ENCODE results near the gene CARMIL1.

The CARMIL1 gene

GRCh38 chr6:25602674-25602982 lies 323.5 kb downstream of the CARMIL1 start:
- Histone ChIP-seq H4K20me1 (ENCODE audit: insufficient read depth) (no peaks in the 10 kb centered on the region), H3K27me3 (ENCODE audit: insufficient read depth, low read depth) (no peaks in the 10 kb centered on the region), H3K4me2 (no peak overlapping the region), H3K79me2 (ENCODE audit: insufficient read depth, low read depth) (no peaks in the 10 kb centered on the region), H3K9ac (no peak overlapping the region), H3K27ac (no peak overlapping the region), H3K36me3 (ENCODE audit: insufficient read depth) (no peaks in the 10 kb centered on the region), H3K4me3 (IDR thresholded peaks at IDR 0.05; ENCODE audit: insufficient read depth, low read depth, low read length) (no peak overlapping the region), H2AFZ (ENCODE audit: low read depth) (no peak overlapping the region), H3K4me1 (ENCODE audit: low read depth, poor library complexity, severe bottlenecking) (no peaks in the 10 kb centered on the region)
- peak; percentile 31; the same call in 1 of the 2 replicates for TF ChIP-seq CTCF (conservative IDR thresholded peaks at IDR 0.05; ENCODE audit: low read depth, low read length)

- H3K79me2 ChIP-seq (ENCODE audit: insufficient read depth, low read depth) = no peaks in the 10 kb centered on the region
- H2AFZ ChIP-seq (ENCODE audit: low read depth) = no peak overlapping the region
- no peaks in the 10 kb centered on the region for H3K36me3 ChIP-seq (ENCODE audit: insufficient read depth)
- no peaks in the 10 kb centered on the region for H4K20me1 ChIP-seq (ENCODE audit: insufficient read depth)
- H3K9ac ChIP-seq = no peak overlapping the region
- H3K4me3 ChIP-seq (IDR thresholded peaks at IDR 0.05; ENCODE audit: insufficient read depth, low read depth, low read length) = no peak overlapping the region
- TF ChIP-seq CTCF (conservative IDR thresholded peaks at IDR 0.05; ENCODE audit: low read depth, low read length) = no peak
- no peak overlapping the region for H3K27ac ChIP-seq
- H3K4me1 ChIP-seq (ENCODE audit: low read depth, poor library complexity, severe bottlenecking) = no peaks in the 10 kb centered on the region
- no peak overlapping the region for H3K4me2 ChIP-seq
- no peaks in the 10 kb centered on the region for H3K27me3 ChIP-seq (ENCODE audit: insufficient read depth, low read depth)
These were observed 324.1 kb downstream of the CARMIL1 start for GRCh38 chr6:25603251-25603650.

- H4K20me1 ChIP-seq (ENCODE audit: insufficient read depth) = no peaks in the 10 kb centered on the region
- H3K4me1 ChIP-seq (ENCODE audit: low read depth, poor library complexity, severe bottlenecking) = no peaks in the 10 kb centered on the region
- no peak overlapping the region for H2AFZ ChIP-seq (ENCODE audit: low read depth)
- no peak overlapping the region for H3K4me3 ChIP-seq (IDR thresholded peaks at IDR 0.05; ENCODE audit: insufficient read depth, low read depth, low read length)
- no peak for TF ChIP-seq CTCF (conservative IDR thresholded peaks at IDR 0.05; ENCODE audit: low read depth, low read length)
- no peaks in the 10 kb centered on the region for H3K79me2 ChIP-seq (ENCODE audit: insufficient read depth, low read depth)
- no peaks in the 10 kb centered on the region for H3K36me3 ChIP-seq (ENCODE audit: insufficient read depth)
- no peak overlapping the region for H3K4me2 ChIP-seq
- H3K9ac ChIP-seq = no peak overlapping the region
- no peak overlapping the region for H3K27ac ChIP-seq
- no peaks in the 10 kb centered on the region for H3K27me3 ChIP-seq (ENCODE audit: insufficient read depth, low read depth)
These were observed 327.0 kb downstream of the CARMIL1 start for GRCh38 chr6:25606151-25606550.

- no peaks in the 10 kb centered on the region for H3K27me3 ChIP-seq (ENCODE audit: insufficient read depth, low read depth)
- H3K4me1 ChIP-seq (ENCODE audit: low read depth, poor library complexity, severe bottlenecking) = no peaks in the 10 kb centered on the region
- no peak overlapping the region for H3K9ac ChIP-seq
- no peak overlapping the region for H3K4me2 ChIP-seq
- H4K20me1 ChIP-seq (ENCODE audit: insufficient read depth) = no peaks in the 10 kb centered on the region
- H3K79me2 ChIP-seq (ENCODE audit: insufficient read depth, low read depth) = no peaks in the 10 kb centered on the region
- TF ChIP-seq CTCF (conservative IDR thresholded peaks at IDR 0.05; ENCODE audit: low read depth, low read length) = no peak
- no peak overlapping the region for H2AFZ ChIP-seq (ENCODE audit: low read depth)
- H3K4me3 ChIP-seq (IDR thresholded peaks at IDR 0.05; ENCODE audit: insufficient read depth, low read depth, low read length) = no peak overlapping the region
- H3K27ac ChIP-seq = no peak overlapping the region
- no peaks in the 10 kb centered on the region for H3K36me3 ChIP-seq (ENCODE audit: insufficient read depth)
These were observed 329.5 kb downstream of the CARMIL1 start for GRCh38 chr6:25608558-25609174.

All from KMS-11 (cell line).